Breast epithelium (tissue), 3 donors: ENCODE data around the gene TARBP1.
"Not testable (repeated sequence)": the region's sequence is repeated elsewhere in the genome, so short reads cannot be mapped to it uniquely, and the experiment has no call there.

Experiments
- POLR2A ChIP-seq: fragments of 450-650 bp; IDR thresholded peaks from one replicate; pipeline ENCODE4 v1.6.1; 2016; ENCODE audit warnings: antibody characterized with exemption, mild to moderate bottlenecking, moderate library complexity
- TF ChIP-seq, protein P1 (sequence below), 3 donors: fragments of 450-650 bp; IDR thresholded peaks; one replicate each; pipeline ENCODE4 v1.5.1; 2016 to 2017; ENCODE audit warnings: antibody characterized with exemption in 3 of 3, mild to moderate bottlenecking in 3 of 3, moderate library complexity in 3 of 3

GRCh38 chr1:234518086-234518485 is 39.1 kb upstream of the TARBP1 start:
- TF ChIP-seq, protein P1, sequence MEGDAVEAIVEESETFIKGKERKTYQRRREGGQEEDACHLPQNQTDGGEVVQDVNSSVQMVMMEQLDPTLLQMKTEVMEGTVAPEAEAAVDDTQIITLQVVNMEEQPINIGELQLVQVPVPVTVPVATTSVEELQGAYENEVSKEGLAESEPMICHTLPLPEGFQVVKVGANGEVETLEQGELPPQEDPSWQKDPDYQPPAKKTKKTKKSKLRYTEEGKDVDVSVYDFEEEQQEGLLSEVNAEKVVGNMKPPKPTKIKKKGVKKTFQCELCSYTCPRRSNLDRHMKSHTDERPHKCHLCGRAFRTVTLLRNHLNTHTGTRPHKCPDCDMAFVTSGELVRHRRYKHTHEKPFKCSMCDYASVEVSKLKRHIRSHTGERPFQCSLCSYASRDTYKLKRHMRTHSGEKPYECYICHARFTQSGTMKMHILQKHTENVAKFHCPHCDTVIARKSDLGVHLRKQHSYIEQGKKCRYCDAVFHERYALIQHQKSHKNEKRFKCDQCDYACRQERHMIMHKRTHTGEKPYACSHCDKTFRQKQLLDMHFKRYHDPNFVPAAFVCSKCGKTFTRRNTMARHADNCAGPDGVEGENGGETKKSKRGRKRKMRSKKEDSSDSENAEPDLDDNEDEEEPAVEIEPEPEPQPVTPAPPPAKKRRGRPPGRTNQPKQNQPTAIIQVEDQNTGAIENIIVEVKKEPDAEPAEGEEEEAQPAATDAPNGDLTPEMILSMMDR (IDR thresholded peaks at IDR 0.05) = not testable (repeated sequence)
- TF ChIP-seq POLR2A = not testable (repeated sequence)
